Measurements from ENCODE around the gene ASTN2.

DNA sequence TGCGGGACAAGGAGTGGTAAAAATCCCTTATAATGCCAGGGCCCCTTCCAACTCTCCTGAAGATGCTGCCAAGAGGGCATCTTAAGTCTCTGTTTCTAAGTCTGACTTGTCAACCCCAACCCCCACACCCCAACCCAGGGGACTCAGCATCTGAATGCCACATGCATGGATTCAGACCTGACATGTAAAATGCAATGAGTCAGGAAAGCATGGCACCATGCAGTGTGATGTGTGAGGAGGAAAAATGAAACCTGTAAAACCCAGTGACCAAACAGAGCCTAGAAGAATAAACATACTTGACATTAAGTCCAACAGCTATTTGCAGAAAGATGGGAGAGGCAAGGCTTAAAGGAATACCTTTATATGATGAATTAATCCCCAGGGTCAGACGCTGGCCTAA lies 112.4 kb downstream of the ASTN2 start:
- TF ChIP-seq, protein P1, sequence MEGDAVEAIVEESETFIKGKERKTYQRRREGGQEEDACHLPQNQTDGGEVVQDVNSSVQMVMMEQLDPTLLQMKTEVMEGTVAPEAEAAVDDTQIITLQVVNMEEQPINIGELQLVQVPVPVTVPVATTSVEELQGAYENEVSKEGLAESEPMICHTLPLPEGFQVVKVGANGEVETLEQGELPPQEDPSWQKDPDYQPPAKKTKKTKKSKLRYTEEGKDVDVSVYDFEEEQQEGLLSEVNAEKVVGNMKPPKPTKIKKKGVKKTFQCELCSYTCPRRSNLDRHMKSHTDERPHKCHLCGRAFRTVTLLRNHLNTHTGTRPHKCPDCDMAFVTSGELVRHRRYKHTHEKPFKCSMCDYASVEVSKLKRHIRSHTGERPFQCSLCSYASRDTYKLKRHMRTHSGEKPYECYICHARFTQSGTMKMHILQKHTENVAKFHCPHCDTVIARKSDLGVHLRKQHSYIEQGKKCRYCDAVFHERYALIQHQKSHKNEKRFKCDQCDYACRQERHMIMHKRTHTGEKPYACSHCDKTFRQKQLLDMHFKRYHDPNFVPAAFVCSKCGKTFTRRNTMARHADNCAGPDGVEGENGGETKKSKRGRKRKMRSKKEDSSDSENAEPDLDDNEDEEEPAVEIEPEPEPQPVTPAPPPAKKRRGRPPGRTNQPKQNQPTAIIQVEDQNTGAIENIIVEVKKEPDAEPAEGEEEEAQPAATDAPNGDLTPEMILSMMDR (IDR thresholded peaks at IDR 0.05): no peak
- no peak for TF ChIP-seq POLR2A (IDR thresholded peaks at IDR 0.05)

Data from right lobe of liver (tissue), 4 donors.